Measurements from ENCODE around the gene COG5.

Gene COG5

GRCh38 chr7:107453388-107453787, 110.3 kb downstream of the COG5 start:
- DNase-seq: peak; percentile 15

DNA sequence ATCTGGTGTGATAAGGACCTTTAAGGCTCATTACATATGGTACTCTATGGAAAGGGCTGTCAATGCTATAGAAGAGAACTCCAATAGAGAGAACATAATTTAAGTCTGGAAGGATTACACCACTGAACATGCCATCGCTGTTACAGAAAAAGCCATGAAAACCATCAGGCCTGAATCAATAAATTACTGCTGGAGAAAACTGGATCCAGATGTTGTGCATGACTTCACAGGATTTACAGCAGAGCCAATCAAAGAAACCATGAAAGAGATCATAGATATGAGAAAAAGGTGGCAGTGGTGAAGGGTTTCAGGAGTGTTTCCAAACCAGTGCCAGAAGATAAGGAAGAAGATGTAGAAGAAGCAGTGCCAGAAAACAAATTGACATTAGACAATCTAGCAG, 112.8 kb downstream of the COG5 start:
- peak; percentile 57 for DNase-seq

DNA sequence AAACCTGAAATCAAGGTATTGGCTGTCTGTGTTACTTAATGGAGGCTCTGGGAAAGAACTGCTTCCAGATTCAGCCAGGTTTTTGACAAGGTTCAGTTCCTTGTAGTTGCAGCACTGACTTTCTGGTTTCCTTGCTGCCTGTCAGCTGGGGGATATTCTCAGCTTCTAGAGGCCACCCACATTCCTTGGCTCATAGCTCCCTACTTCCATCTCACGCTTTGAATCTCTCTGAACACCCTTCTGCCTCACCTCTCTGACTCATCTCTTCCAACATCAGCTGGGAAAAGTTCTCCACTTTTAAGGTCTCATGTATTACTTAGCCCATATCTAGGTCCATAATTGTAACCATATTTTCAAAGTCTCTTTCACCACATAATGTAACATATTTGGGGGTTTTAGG, 116.7 kb downstream of the COG5 start:
- peak; percentile 53 for DNase-seq

DNA sequence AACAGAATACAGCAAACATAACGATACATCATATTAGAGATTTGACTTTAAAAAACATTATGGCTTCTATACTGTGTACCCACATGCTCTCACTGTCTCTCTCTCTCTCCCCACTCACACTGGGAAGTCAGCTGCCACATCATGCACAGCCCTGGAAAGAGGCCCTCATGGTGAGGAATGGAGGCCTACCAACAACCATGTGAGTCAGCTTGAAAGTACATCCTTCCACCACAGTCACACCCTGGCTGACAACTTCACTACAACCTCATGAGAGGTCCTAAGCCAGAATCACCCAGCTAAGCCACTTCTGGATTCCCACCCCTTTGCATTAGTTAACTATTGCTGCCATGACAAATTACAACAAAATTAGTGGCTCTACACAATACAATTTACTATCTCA, 117.2 kb downstream of the COG5 start:
- peak; percentile 55 for DNase-seq

DNA sequence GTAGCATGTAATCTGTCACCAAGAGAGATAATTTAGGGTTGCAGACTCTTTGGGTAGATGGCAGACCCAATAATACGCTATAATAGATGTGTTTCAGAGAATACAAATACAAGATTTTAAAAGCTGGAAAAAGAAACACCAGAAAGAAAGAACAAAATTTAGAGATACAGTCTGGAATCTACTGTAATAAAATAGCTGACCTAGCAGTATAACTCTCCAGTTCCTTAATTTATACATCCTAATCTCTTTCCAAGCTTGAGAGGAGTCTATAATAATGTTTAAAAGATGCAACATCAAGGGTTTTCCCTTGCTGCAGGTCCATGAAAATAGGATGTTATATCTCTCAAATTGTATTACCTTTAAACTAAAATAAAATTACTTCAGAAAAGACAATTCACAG, 121.0 kb downstream of the COG5 start:
- no peak for DNase-seq

DNA sequence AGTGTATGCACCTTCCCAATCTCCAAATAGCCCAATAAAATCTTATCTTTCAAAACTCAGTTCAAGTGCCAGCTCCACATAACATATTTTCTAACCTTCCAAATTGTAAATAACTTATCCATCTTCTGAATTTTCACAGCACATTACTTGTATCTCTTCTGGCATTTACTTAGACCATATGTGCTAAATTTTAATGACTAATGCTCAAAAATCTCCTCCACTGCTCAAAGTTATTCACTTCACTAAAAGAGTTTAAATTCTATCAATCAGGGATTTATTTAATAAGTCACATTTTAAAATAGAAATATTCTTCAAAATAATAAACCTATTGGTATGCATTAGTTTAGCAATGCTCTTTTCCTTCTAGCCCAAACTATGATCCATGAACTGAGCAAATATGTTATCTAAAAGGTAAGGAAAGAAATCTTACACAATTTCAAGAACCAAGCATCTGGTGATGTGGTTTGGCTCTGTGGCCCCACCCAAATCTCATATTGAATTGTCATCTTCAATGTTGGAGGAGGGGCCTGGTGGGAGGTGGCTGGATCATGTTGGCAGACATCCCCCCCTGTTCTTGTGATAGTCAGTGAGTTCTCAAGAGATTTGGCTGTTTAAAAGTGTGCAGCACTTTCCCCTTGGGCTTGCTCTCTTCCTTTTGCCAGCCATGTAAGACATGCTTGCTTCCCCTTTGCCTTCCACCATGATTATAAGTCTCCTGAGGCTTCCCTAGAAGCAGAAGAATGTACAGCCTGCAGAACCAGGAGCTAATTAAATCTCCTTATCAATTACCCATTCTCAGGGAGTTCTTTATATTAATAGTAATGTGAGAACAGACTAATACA, 121.9 kb downstream of the COG5 start:
- peak; percentile 58 for DNase-seq

- DNase-seq: peak; percentile 6
Measured at GRCh38 chr7:107439025-107439424, 124.7 kb downstream of the COG5 start.

DNA sequence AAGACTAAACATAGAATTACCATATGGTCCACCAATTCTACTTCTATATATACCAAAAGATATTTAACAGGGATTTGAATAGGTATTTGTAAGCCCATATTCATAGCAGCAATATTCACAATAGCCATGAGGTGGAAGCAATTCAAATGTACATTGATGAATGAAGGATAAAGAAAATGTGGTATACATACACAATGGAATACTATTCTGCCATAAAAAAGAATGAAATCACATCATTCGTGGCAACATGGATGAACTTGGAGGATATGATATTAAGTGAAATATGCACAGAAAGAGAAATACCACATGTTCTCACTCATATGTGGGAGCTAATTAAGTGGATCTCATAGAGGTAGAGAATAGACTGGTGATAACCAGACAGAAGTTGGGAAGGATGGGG, 128.0 kb downstream of the COG5 start:
- no peak for DNase-seq

DNA sequence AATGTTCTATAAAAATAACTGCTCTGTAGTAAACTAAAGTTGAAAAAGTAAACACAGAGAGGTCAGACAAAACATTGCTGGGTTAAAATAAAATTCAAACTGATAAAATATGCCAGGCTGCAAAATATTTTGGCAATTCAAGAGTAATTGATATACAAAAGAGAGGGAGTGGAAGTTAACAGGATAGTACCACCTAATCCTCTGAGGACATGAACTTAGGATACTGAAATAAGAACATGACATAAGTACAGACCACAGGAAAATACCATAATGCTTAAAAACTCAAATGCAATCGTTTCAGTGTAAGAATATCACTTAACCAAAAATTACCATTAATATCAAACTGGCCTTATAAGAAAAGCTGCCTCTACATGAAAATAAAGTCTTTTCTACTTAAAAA, 131.5 kb downstream of the COG5 start:
- no peak for DNase-seq

DNA sequence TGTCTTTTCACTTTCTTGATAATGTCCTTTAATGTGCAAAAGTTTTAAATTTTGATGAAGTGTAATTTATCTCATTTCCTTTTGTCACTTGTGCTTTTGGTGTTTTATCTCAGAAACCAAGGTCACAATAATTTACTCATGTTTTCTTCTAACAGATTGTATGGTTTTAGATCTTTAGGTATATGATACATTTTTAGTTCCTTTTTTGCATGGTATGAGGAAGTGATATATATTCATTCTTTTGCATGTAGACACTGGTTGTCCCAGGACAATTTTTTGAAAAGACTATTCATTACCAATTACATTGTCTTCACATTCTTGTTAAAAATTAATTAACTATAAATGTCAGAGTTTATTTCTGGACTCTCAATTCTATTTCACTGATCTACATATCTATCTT, 133.7 kb downstream of the COG5 start:
- DNase-seq: no peak

DNA sequence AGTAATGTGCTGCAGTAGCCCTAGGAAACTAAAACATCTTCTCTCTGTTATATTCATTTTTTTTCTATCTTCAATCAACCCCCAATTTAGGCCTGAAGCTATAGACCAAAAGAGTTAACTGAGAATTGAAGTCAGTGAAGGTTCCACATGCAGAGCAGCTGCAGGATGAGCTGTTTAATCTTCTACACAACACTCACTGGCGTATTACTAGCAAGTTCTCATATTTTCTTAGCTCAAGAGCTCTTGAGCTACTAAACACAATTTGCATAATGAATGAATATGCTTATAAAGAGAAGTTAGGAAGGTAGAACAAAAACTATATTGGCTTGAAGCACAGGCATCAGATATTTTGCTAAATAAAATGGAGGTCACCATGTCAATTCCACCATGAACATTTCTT, 135.1 kb downstream of the COG5 start:
- no peak for DNase-seq

- no peak for DNase-seq
Measured at GRCh38 chr7:107427462-107427861, 136.3 kb downstream of the COG5 start.

- no peak for DNase-seq
Measured at GRCh38 chr7:107414198-107414597, 149.5 kb downstream of the COG5 start.

DNA sequence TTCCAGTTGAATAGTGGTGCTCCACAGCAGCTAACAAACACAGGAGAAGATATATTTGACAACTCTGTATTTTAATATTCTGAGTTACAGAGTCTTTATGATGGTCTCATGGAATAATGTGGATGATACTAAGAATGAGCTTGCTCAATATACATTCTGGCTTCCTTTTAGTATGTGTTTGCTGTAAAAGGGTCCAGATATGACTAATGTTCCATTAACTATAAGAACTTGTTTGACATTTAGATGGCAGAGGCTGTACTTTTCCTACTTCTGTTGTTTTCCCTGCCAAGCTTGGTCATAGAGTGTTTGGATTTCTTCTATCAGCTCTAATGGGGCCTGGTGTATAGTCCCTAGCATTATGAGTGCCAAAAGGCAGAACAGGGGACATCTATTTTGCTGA, 155.4 kb downstream of the COG5 start:
- DNase-seq: no peak

GRCh38 chr7:107405559-107405958, 158.2 kb downstream of the COG5 start:
- DNase-seq: no peak

- DNase-seq: no peak
Measured at GRCh38 chr7:107404740-107405537, 158.8 kb downstream of the COG5 start.

GRCh38 chr7:107398161-107398560, 165.6 kb downstream of the COG5 start:
- DNase-seq: no peak

DNA sequence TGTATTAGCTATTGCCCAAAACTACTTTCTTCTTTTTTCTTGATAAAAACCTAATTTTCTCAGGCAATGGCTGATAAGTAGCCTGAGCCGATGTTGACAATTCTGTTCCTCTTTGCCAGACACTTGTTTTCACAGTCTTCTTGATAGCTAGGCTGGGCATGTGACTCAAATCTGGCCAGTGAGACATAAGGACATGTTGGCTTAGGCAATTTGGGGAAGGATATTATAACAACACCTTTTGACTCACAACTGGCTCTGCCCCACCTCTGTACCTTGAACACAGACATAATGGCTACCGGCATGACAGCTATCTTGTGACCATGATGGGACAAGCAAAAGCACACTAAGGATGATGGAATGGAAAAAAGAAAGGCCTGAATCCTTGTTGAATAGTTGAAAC, 166.7 kb downstream of the COG5 start:
- DNase-seq: no peak

- no peak for DNase-seq
Measured at GRCh38 chr7:107396081-107396480, 167.6 kb downstream of the COG5 start.

- peak; percentile 66 for DNase-seq
Measured at GRCh38 chr7:107394831-107395230, 168.9 kb downstream of the COG5 start.

- DNase-seq: no peak
Measured at GRCh38 chr7:107394276-107394675, 169.4 kb downstream of the COG5 start.

GRCh38 chr7:107392830-107393229, 170.9 kb downstream of the COG5 start:
- peak; percentile 48 for DNase-seq

- DNase-seq: no peak
Measured at GRCh38 chr7:107390916-107391315, 172.8 kb downstream of the COG5 start.

DNA sequence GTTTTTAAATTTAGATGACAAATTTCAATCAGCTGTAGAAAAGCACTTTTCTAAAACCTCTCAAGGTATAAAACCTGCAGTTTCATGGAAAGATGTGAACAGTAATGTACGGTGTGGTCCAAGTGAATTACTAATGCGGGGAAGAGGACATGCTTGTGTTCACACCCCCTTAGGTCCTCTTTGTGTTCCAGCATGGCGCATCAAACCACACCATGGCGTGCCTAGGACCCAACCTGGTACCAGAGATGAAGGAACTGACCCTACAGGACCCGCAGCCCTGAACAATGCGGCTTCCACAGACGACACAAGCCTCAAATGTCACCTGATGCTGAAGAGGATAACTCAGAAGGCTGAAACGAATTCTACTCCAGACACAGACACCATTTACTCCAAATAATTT, 175.1 kb downstream of the COG5 start:
- DNase-seq: no peak
